Measurements from ENCODE around the gene KCTD2. TPM values are rescaled to one million over a fixed set of nuclear protein-coding genes. Genes with fewer than 3 reads are reported as not detected.
A peak's percentile ranks its signal among the peaks of the same experiment; 100 is the strongest.

KCTD2 gene
- total and polyA plus RNA-seq, 9 donors = 25.0 to 66.8 (median 50.2) TPM

GRCh38 chr17:75087558-75088453 is 40.8 kb downstream of the KCTD2 start, which contains the start of gene SLC16A5:
SLC16A5 (plus strand) TSS chr17:75087954; CDS start chr17:75093637, 5,683 bp downstream.
- Histone ChIP-seq H3K27ac (peak within 1 kb of the TSS; percentile 71 to 92), H3K4me1 (ENCODE audit: insufficient read depth) (peaks cover 15% of the 10 kb centered on the region), H3K36me3 (no peaks in the 10 kb centered on the region), H3K9me3 (no peaks in the 10 kb centered on the region), H3K27me3 (no peaks in the 10 kb centered on the region), H3K4me3 (peak within 1 kb of the TSS; percentile 72)
- TF ChIP-seq CTCF (IDR thresholded peaks at IDR 0.05) (no peak), EP300 (IDR thresholded peaks at IDR 0.05) (no peak), POLR2A (IDR thresholded peaks at IDR 0.05) (no peak)
- 3 to 9% (median 4%) methylated on average over 30 to 69 of the region's 69 CpGs for WGBS, 3 donors
- peak; percentile 80 to 87 (median 82) for DNase-seq
- intact Hi-C loops (cut with DNase I) = no loop called here

- Histone ChIP-seq H3K4me3 (peak overlapping the region; percentile 72), H3K27ac (peak overlapping the region; percentile 71 to 92), H3K36me3 (no peaks in the 10 kb centered on the region), H3K4me1 (ENCODE audit: insufficient read depth) (peaks cover 24% of the 10 kb centered on the region), H3K27me3 (no peaks in the 10 kb centered on the region), H3K9me3 (no peaks in the 10 kb centered on the region)
- TF ChIP-seq EP300 (IDR thresholded peaks at IDR 0.05) = no peak
- no peak for TF ChIP-seq CTCF (IDR thresholded peaks at IDR 0.05)
- no peak for TF ChIP-seq POLR2A (IDR thresholded peaks at IDR 0.05)
- intact Hi-C loops (cut with DNase I) = no loop called here
- DNase-seq = peak in 2 of 5 donors; percentile 25 to 35
- 78 to 84% (median 83%) methylated on average over 11 of the region's 11 CpGs for WGBS, 3 donors
These were observed 41.7 kb downstream of the KCTD2 start for GRCh38 chr17:75088465-75089417.

GRCh38 chr17:75090871-75091854 is 44.1 kb downstream of the KCTD2 start:
- intact Hi-C loops (cut with DNase I) = no loop called here
- no peak overlapping the region for H3K4me3 ChIP-seq
- TF ChIP-seq CTCF (IDR thresholded peaks at IDR 0.05) (no peak), POLR2A (IDR thresholded peaks at IDR 0.05) (no peak), EP300 (IDR thresholded peaks at IDR 0.05) (no peak)
- no peaks in the 10 kb centered on the region for H3K36me3 ChIP-seq
- no peaks in the 10 kb centered on the region for H3K27me3 ChIP-seq
- peaks cover 24% of the 10 kb centered on the region for H3K4me1 ChIP-seq (ENCODE audit: insufficient read depth)
- peak overlapping the region; percentile 74 to 83 for H3K27ac ChIP-seq
- peak; percentile 66 to 80 (median 76) for DNase-seq
- 21 to 30% (median 29%) methylated on average over 19 of the region's 19 CpGs for WGBS, 3 donors
- H3K9me3 ChIP-seq = no peaks in the 10 kb centered on the region
